ENCODE results near the gene PIGL. TPM values are rescaled to one million over a fixed set of nuclear protein-coding genes. Genes with fewer than 3 reads are reported as not detected.

The PIGL gene
- total RNA-seq (2014; rRNA removed; shearing (Covaris generic)) (47.3 and 70.1 TPM in 2 replicates), polyA plus RNA-seq (2016; fragmentation: Nextera tagmentation; extraction: Ambion mirVana) (32.3 and 32.9 TPM in 2 replicates)
- long read RNA-seq, transcript PIGL-205 (2 exons, 888 nt) = major isoform, 6 of 18 reads
- long read RNA-seq, transcript PIGL-201 (7 exons, 1,137 nt) = major isoform, 6 of 18 reads
- long read RNA-seq, partial matches to known transcripts = 0 of 18 reads
- long read RNA-seq, other reads (novel, unspliced or antisense) = 3 of 18 reads

DNA sequence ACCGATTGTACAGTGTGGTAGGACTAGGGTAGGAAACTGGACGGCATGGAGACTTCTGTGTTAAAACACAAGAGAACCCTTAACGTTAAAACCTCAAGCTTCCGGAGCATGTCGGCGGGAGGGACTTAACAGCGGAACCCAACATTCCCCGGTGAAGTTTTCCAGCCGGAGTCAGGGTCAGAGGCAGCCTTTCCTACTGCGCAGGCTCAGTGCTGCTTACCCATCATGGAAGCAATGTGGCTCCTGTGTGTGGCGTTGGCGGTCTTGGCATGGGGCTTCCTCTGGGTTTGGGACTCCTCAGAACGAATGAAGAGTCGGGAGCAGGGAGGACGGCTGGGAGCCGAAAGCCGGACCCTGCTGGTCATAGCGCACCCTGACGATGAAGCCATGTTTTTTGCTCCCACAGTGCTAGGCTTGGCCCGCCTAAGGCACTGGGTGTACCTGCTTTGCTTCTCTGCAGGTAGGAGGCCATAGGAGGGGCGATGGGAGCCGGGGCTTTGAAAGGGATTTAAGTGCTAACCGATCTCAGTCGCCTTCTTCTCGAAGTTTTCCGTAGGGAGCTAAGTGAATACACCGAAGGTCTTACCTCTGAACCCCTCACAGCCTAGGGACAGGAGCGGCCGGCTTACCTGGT lies at the start of gene PIGL:
PIGL (plus strand) TSS at position 209 of the 634 bp plus-strand sequence; CDS start at position 226, 17 bp downstream.
- Histone ChIP-seq H2AFZ (peak within 1 kb of the TSS; percentile 96), H3K4me1 (ENCODE audit: insufficient read depth) (peaks cover 17% of the 10 kb centered on the region), H3K36me3 (ENCODE audit: insufficient read depth) (no peaks in the 10 kb centered on the region), H3K9me2 (ENCODE audit: insufficient read depth) (no peaks in the 10 kb centered on the region), H3K27me3 (ENCODE audit: insufficient read depth) (no peaks in the 10 kb centered on the region), H3K27ac (ENCODE audit: low read depth) (peak within 1 kb of the TSS; percentile 97), H3K4me3 (peak within 1 kb of the TSS; percentile 88), H3K4me2 (peak within 1 kb of the TSS; percentile 84), H4K20me1 (replicated peaks; ENCODE audit: insufficient read depth) (peaks cover 13% of the 10 kb centered on the region), H3K79me2 (replicated peaks; ENCODE audit: insufficient read depth) (peaks cover 78% of the 10 kb centered on the region), H3F3A (replicated peaks; ENCODE audit: low read depth) (peaks cover 9% of the 10 kb centered on the region; the same call in 1 of the 2 replicates)
- DNase-seq (ENCODE audit: low spot score) (peak; percentile 96), ATAC-seq (peak; percentile 54)
- peaks cover 12% of the 10 kb centered on the region for H3K4me1 Mint-ChIP-seq
- peak within 1 kb of the TSS; percentile 96 for H3K4me3 Mint-ChIP-seq
- peaks cover 5% of the 10 kb centered on the region for H3K27me3 Mint-ChIP-seq (ENCODE audit: insufficient read depth, low read depth, poor library complexity)
- no peaks in the 10 kb centered on the region for H3K9me3 Mint-ChIP-seq
- TF ChIP-seq EZH2 (IDR thresholded peaks at IDR 0.05; ENCODE audit: low read depth, unreplicated experiment) (no peak), POLR2AphosphoS5 (IDR thresholded peaks at IDR 0.05; ENCODE audit: low read depth) (peak; percentile 99), CREB1 (CRISPR knock-in tag; IDR thresholded peaks at IDR 0.05; ENCODE audit: low read depth) (peak; percentile 60; the same call in 1 of the 2 replicates), CTCF (conservative IDR thresholded peaks at IDR 0.05; ENCODE audit: low read depth in 2 of 2) (0 out of 4 replicates have a peak, but pooled peaks of 1 of the 2 experiments have one; percentile 4), ETS1 (IDR thresholded peaks at IDR 0.05) (peak; percentile 71), ZNF462 (CRISPR knock-in tag; IDR thresholded peaks at IDR 0.05) (no peak), ZNF331 (CRISPR knock-in tag; IDR thresholded peaks at IDR 0.05; ENCODE audit: low read depth) (0 out of 2 replicates have a peak, but pooled peaks have one; percentile 8), JUNB (IDR thresholded peaks at IDR 0.05; ENCODE audit: unreplicated experiment) (no peak), NANOG (IDR thresholded peaks at IDR 0.05; ENCODE audit: borderline replicate concordance) (peak; percentile 19; the same call in 1 of the 2 replicates), ZNF114 (CRISPR knock-in tag; IDR thresholded peaks at IDR 0.05) (no peak)
- H3K27ac Mint-ChIP-seq = peak within 1 kb of the TSS; percentile 97
- no peaks in the 10 kb centered on the region for H3K36me3 Mint-ChIP-seq (ENCODE audit: low read depth)
